Left lung (tissue), 10 donors: ENCODE measurements around the gene MYRF. TPM values are rescaled to one million over a fixed set of nuclear protein-coding genes. Genes with fewer than 3 reads are reported as not detected.

Source experiments
- ATAC-seq: fragments of 200-7000 bp; cut with Tn5 transposase; one replicate; pipeline ENCODE4 v1.9.1; 2020; ENCODE audit warnings: moderate library complexity
- DNase-seq, 4 donors: peaks; one replicate each; pipeline ENCODE4 v3.0.0-alpha.2; 2013 to 2020
- H3K27ac ChIP-seq, 2 donors: fragments of 200-600 bp; sonication (generic) in 1 of 2; one replicate each; pipeline versions ENCODE4 v1.5.0 to v1.8.0; 2020 to 2021
- H3K27me3 ChIP-seq, 2 donors: fragments of 200-600 bp; sonication (generic) in 1 of 2; one replicate each; pipeline versions ENCODE4 v1.5.0 to v1.8.0; 2020 to 2021
- H3K36me3 ChIP-seq, 2 donors: fragments of 200-600 bp; sonication (generic) in 1 of 2; one replicate each; pipeline versions ENCODE4 v1.5.0 to v1.8.0; 2020 to 2021
- H3K4me1 ChIP-seq, 2 donors: fragments of 200-600 bp; one replicate each; pipeline ENCODE4 v1.8.0; 2021
- H3K4me3 ChIP-seq, 2 donors: fragments of 200-600 bp; sonication (generic) in 1 of 2; one replicate each; pipeline versions ENCODE4 v1.5.0 to v1.8.0; 2020 to 2021; ENCODE audit warnings: mild to moderate bottlenecking in 1 of 2
- H3K9me3 ChIP-seq, 2 donors: fragments of 200-600 bp; sonication (generic) in 1 of 2; one replicate each; pipeline versions ENCODE4 v1.5.0 to v1.8.0; 2020 to 2021
- CTCF ChIP-seq, 2 donors: fragments of 200-600 bp; sonication (generic) in 1 of 2; IDR thresholded peaks; one replicate each; pipeline versions ENCODE4 v1.5.0 to v1.8.0; 2021; ENCODE audit warnings: antibody characterized with exemption in 2 of 2
- intact Hi-C, 2 donors: fragments of 100-400 bp; cut with DNase I; formaldehyde crosslinking; loops; one replicate each; pipeline versions ENCODE4 v1.11.2 to v1.14.2; 2022
- polyA plus RNA-seq, 6 donors: library from polyadenylated mRNA; unstranded; fragments of 120-200 nt; gene quantifications; one replicate each; pipeline ENCODE4 v1.2.1, GENCODE V29; 2013; ENCODE audit not compliant: insufficient read length in 6 of 6
- total RNA-seq, 2 donors: library from RNA; stranded (reverse); fragmentation: NEBNext Ultra II Directional; extraction: Animal tissue kit (Norgen Biotek cat#: 25700); gene quantifications; one replicate each; pipeline ENCODE4 v1.2.1, GENCODE V29; 2021
- donor health status: DM: no; HTN: yes; CAD: no.
- donor health status: DM: no; HTN: no; CAD: no.

The MYRF gene
- total and polyA plus RNA-seq, 8 donors, result 15.4 to 37.2 (median 29.9) TPM

- Histone ChIP-seq H3K4me1 (peaks cover 20 to 72% of the 10 kb centered on the region in 2 donors), H3K27me3 (peaks cover 0 to 20% of the 10 kb centered on the region in 2 donors), H3K36me3 (no peaks in the 10 kb centered on the region), H3K9me3 (no peaks in the 10 kb centered on the region), H3K4me3 (no peak overlapping the region), H3K27ac (no peak overlapping the region)
- TF ChIP-seq CTCF (IDR thresholded peaks at IDR 0.05), result no peak
- no peak for ATAC-seq
- no peak for DNase-seq
- intact Hi-C loops, result no loop called here
Measured at GRCh38 chr11:61832754-61833153, 80.3 kb downstream of the MYRF start.

GRCh38 chr11:61833471-61833870, 81.0 kb downstream of the MYRF start:
- intact Hi-C loops, result no loop called here
- no peak overlapping the region for H3K4me3 ChIP-seq
- peaks cover 20 to 65% of the 10 kb centered on the region in 2 donors for H3K4me1 ChIP-seq
- TF ChIP-seq CTCF (IDR thresholded peaks at IDR 0.05), result no peak
- ATAC-seq (no peak), DNase-seq (no peak)
- peaks cover 0 to 13% of the 10 kb centered on the region in 2 donors for H3K27me3 ChIP-seq
- H3K9me3 ChIP-seq, result no peaks in the 10 kb centered on the region
- peaks cover 0 to 2% of the 10 kb centered on the region in 2 donors for H3K36me3 ChIP-seq
- H3K27ac ChIP-seq, result no peak overlapping the region

GRCh38 chr11:61833926-61834277, 81.5 kb downstream of the MYRF start:
- H3K9me3 ChIP-seq, result no peaks in the 10 kb centered on the region
- H3K4me3 ChIP-seq, result no peak overlapping the region
- H3K4me1 ChIP-seq, result peaks cover 20 to 61% of the 10 kb centered on the region in 2 donors
- no peak for TF ChIP-seq CTCF (IDR thresholded peaks at IDR 0.05)
- DNase-seq, result no peak
- intact Hi-C loops, result no loop called here
- peak overlapping the region; percentile 53 to 77 for H3K27ac ChIP-seq
- H3K36me3 ChIP-seq, result peaks cover 0 to 7% of the 10 kb centered on the region in 2 donors
- H3K27me3 ChIP-seq, result peaks cover 0 to 9% of the 10 kb centered on the region in 2 donors
- ATAC-seq, result no peak

GRCh38 chr11:61834278-61835048, 82.0 kb downstream of the MYRF start:
- H3K4me3 ChIP-seq, result no peak overlapping the region
- no peak for TF ChIP-seq CTCF (IDR thresholded peaks at IDR 0.05)
- peak overlapping the region; percentile 53 to 77 for H3K27ac ChIP-seq
- no peaks in the 10 kb centered on the region for H3K9me3 ChIP-seq
- DNase-seq (peak in 1 of 4 donors; percentile 54), ATAC-seq (peak; percentile 72)
- H3K4me1 ChIP-seq, result peaks cover 17 to 55% of the 10 kb centered on the region in 2 donors
- H3K36me3 ChIP-seq, result peaks cover 0 to 12% of the 10 kb centered on the region in 2 donors
- peaks cover 0 to 3% of the 10 kb centered on the region in 2 donors for H3K27me3 ChIP-seq
- intact Hi-C loops, result no loop called here

- Histone ChIP-seq H3K36me3 (peaks cover 0 to 30% of the 10 kb centered on the region in 2 donors), H3K4me3 (no peak overlapping the region), H3K4me1 (peaks cover under 1 to 38% of the 10 kb centered on the region in 2 donors), H3K27ac (peak overlapping the region in 1 of 2 donors; percentile 77), H3K9me3 (no peaks in the 10 kb centered on the region), H3K27me3 (no peaks in the 10 kb centered on the region)
- ATAC-seq, result no peak
- TF ChIP-seq CTCF (IDR thresholded peaks at IDR 0.05), result no peak
- DNase-seq, result no peak
- intact Hi-C loops, result no loop called here
Measured at GRCh38 chr11:61836193-61836592, 83.8 kb downstream of the MYRF start.
